PC-3 (cell line): Measurements from ENCODE around the gene IL4I1. TPM values are rescaled to one million over a fixed set of nuclear protein-coding genes. Genes with fewer than 3 reads are reported as not detected.

Source experiments
- ATAC-seq: fragments of 200-7000 bp; cut with Tn5 transposase; 2 replicates; pipeline ENCODE4 v1.9.1; 2020; ENCODE audit warnings: mild to moderate bottlenecking, moderate library complexity
- BruUV-seq: library from RNA; stranded (reverse); fragments of 400-500 nt; replicated peaks from 2 replicates; lab custom pipeline; 2021; lab: Mats Ljungman, UMichigan
- CTCF ChIA-PET: fragments of 300-600 bp; sonication (Branson Sonifier 250); formaldehyde crosslinking; loops from one replicate; lab custom pipeline; 2022; ENCODE audit warnings: antibody characterized with exemption; lab: Charles Lee
- POLR2A ChIA-PET: fragments of 300-600 bp; sonication (Branson Sonifier 250); formaldehyde crosslinking; loops from one replicate; lab custom pipeline; 2022; ENCODE audit warnings: antibody characterized with exemption; ENCODE audit not compliant: unreplicated experiment; lab: Charles Lee
- DNase-seq: peaks from one replicate; pipeline ENCODE4 v3.0.0-alpha.2; 2015
- H2AFZ ChIP-seq: fragments of 300-600 bp; sonication (generic); 2 replicates; pipeline ENCODE4 v1.6.0; 2016; ENCODE audit warnings: antibody characterized with exemption, low read length
- H3F3A ChIP-seq: fragments of 300-600 bp; sonication (generic); one replicate; pipeline ENCODE4 v1.6.0; 2017; ENCODE audit warnings: antibody characterized with exemption, low read length, control low read depth, mild to moderate bottlenecking; ENCODE audit not compliant: unreplicated experiment
- H3K27ac ChIP-seq: fragments of 300-600 bp; sonication (generic); 2 replicates; pipeline ENCODE4 v1.5.1; 2016; ENCODE audit warnings: mild to moderate bottlenecking, low read length
- H3K27me3 ChIP-seq: fragments of 300-600 bp; sonication (generic); 2 replicates; pipeline ENCODE4 v1.6.1; 2016; ENCODE audit warnings: low read length, mixed read lengths
- H3K36me3 ChIP-seq: fragments of 300-600 bp; sonication (generic); 2 replicates; pipeline ENCODE4 v1.6.1; 2016; ENCODE audit warnings: low read depth, mixed run types, low read length, mixed read lengths
- H3K4me1 ChIP-seq: fragments of 300-600 bp; sonication (generic); 2 replicates; pipeline ENCODE4 v1.5.1; 2016; ENCODE audit warnings: low read length; ENCODE audit not compliant: insufficient read depth
- H3K4me2 ChIP-seq: fragments of 300-600 bp; sonication (generic); 2 replicates; pipeline ENCODE4 v1.6.0; 2016; ENCODE audit warnings: low read length
- H3K4me3 ChIP-seq: fragments of 300-600 bp; sonication (generic); 2 replicates; pipeline ENCODE4 v1.5.1; 2016; ENCODE audit warnings: mild to moderate bottlenecking, low read length, mixed read lengths
- H3K79me2 ChIP-seq: fragments of 300-600 bp; sonication (generic); 2 replicates; pipeline ENCODE4 v1.6.1; 2017; ENCODE audit warnings: low read length, mixed read lengths
- H3K9ac ChIP-seq: fragments of 300-600 bp; sonication (generic); 2 replicates; pipeline ENCODE4 v1.6.0; 2016; ENCODE audit warnings: mild to moderate bottlenecking, low read length
- H3K9me2 ChIP-seq: fragments of 300-600 bp; sonication (generic); replicated peaks from 2 replicates; pipeline ENCODE4 v1.6.1; 2016; ENCODE audit warnings: mixed run types, low read length, mixed read lengths
- H3K9me3 ChIP-seq: fragments of 300-600 bp; sonication (generic); 2 replicates; pipeline ENCODE4 v1.6.1; 2016; ENCODE audit warnings: low read length, mixed read lengths
- H4K20me1 ChIP-seq: fragments of 300-600 bp; sonication (generic); 2 replicates; pipeline ENCODE4 v1.6.1; 2016; ENCODE audit warnings: low read length, mixed read lengths
- EZH2 ChIP-seq: fragments of 300-600 bp; sonication (generic); IDR thresholded peaks from one replicate; pipeline ENCODE4 v1.6.1; 2017; ENCODE audit warnings: antibody characterized with exemption, mild to moderate bottlenecking, low read length; ENCODE audit not compliant: unreplicated experiment
- EZH2phosphoT487 ChIP-seq: fragments of 300-600 bp; sonication (generic); IDR thresholded peaks from 2 replicates; pipeline ENCODE4 v1.6.1; 2018; ENCODE audit warnings: mild to moderate bottlenecking, antibody characterized with exemption, low read length, borderline replicate concordance
- intact Hi-C: fragments of 100-400 bp; cut with micrococcal nuclease; formaldehyde crosslinking; loops from 2 replicates; pipeline ENCODE4 v1.9.0; 2023
- total RNA-seq: library from RNA; depleted of rRNA; stranded (reverse); fragments of >200 nt; gene quantifications from 2 replicates; pipeline ENCODE4 v1.2.3, GENCODE V29; 2014
- TF ChIP-seq, protein P1 (sequence below): fragments of 300-600 bp; sonication (generic); conservative IDR thresholded peaks from 2 replicates; pipeline ENCODE4 v1.5.1; 2017; ENCODE audit warnings: antibody characterized with exemption, low read depth, mild to moderate bottlenecking, low read length

The IL4I1 gene
- total RNA-seq, 1 experiment from 2014 or later, result 2.2 TPM

DNA sequence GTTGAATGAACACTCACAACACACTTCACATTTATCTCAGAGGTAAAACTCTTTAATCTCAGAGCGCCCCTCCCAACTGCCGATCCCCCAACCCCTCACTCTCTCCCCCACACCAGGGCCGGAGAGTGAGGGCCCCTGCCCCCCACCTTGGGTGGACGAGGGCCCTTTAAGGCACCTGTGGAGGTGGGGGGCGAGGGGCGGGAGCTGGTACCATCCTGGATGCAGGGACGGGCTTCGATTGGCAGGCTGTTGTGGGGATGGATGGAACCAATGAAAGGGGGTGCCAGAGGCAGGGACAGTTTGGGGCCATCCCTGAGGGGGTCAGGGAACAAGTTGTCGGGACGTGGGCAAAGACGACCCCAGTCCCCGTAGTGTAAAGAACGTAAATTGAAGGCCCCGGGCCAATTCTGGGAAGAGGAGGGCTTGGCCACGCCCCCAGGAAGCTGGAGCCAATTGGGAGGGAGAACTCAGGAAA lies 27.6 kb downstream of the IL4I1 start:
- peak; percentile 11 for ATAC-seq
- BruUV-seq, result no TSS peak
- H3K9ac ChIP-seq, result no peak overlapping the region
- H3K9me3 ChIP-seq, result no peaks in the 10 kb centered on the region
- no peak for DNase-seq
- ChIA-PET CTCF (interaction anchor here (0.7 to 1.0 kb wide), 2 partner anchors 83 to 1470 kb away, joined by 3 read pairs; no protein-coding TSS in a partner anchor), POLR2A (interaction anchor here (0.5 to 1.1 kb wide), 5 partner anchors 19 to 916 kb away, joined by 3 to 9 read pairs (median 4); no protein-coding TSS in a partner anchor)
- peaks cover 10% of the 10 kb centered on the region for H4K20me1 ChIP-seq
- H3K4me1 ChIP-seq, result peaks cover 28% of the 10 kb centered on the region
- peaks cover 17% of the 10 kb centered on the region; the same call in 1 of the 2 replicates for H3K36me3 ChIP-seq
- H3K4me3 ChIP-seq, result peak overlapping the region; percentile 59
- no peaks in the 10 kb centered on the region for H3K27me3 ChIP-seq
- intact Hi-C loops, result loop anchor here (1.0 to 5.0 kb wide), 3 partner anchors 8 to 460 kb away; partner anchors contain the start of genes AKT1S1, KCNC3, MED25 and TBC1D17
- H3K79me2 ChIP-seq, result peaks cover 35% of the 10 kb centered on the region
- H3K27ac ChIP-seq, result no peak overlapping the region
- H3K9me2 ChIP-seq, result no peaks in the 10 kb centered on the region
- TF ChIP-seq EZH2phosphoT487, result no peak
- TF ChIP-seq, protein P1, sequence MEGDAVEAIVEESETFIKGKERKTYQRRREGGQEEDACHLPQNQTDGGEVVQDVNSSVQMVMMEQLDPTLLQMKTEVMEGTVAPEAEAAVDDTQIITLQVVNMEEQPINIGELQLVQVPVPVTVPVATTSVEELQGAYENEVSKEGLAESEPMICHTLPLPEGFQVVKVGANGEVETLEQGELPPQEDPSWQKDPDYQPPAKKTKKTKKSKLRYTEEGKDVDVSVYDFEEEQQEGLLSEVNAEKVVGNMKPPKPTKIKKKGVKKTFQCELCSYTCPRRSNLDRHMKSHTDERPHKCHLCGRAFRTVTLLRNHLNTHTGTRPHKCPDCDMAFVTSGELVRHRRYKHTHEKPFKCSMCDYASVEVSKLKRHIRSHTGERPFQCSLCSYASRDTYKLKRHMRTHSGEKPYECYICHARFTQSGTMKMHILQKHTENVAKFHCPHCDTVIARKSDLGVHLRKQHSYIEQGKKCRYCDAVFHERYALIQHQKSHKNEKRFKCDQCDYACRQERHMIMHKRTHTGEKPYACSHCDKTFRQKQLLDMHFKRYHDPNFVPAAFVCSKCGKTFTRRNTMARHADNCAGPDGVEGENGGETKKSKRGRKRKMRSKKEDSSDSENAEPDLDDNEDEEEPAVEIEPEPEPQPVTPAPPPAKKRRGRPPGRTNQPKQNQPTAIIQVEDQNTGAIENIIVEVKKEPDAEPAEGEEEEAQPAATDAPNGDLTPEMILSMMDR, result no peak
- TF ChIP-seq EZH2, result no peak
- H3K4me2 ChIP-seq, result peak overlapping the region; percentile 81
- H2AFZ ChIP-seq, result peak overlapping the region; percentile 66
- no peaks in the 10 kb centered on the region for H3F3A ChIP-seq

DNA sequence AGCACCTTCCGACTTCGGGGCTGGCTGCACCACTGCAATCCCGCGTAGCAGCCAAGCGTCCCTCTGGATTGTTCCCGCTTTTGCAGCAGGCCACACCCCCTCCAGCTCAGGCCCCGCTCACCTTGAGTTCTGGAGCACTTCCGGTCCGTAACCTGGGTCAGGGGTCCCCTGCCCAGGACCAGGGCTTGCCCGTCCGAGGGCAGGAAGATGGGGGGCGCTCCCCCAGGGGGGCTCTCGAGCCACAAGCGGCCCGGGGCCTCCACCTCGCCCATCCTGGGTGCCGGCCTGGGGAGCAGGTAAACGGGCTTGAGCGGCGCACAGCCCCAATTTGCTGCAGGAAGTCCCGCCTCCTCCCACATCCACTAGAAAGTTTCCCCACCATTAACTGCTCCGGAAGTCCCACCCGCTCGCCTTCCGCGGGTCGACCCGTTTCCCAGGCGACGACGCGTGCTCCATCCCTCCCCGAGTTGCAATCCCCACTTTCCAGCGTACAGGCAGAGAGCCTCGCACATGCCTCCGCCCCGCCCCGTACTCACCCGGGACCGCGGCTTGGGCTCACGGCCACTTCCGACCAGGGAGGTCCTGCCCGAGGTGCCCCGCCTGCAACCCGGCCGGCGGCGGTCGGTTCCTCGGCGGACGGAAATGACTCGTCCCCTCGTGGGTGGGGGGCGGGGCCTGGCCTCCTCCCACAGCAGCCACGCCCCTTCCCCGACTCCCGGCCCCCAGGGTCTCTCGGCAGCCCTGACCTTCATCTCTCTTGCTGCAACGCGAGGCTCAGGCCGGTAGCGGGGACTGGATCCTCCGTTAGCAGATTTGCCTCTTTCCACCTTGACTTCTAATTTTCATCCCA lies 29.5 kb downstream of the IL4I1 start, which contains the start of gene PNKP:
PNKP (minus strand) TSS at position 644 of the 850 bp plus-strand sequence; CDS start at position 272, 372 bp downstream.
- ChIA-PET POLR2A (interaction anchor here (1.0 kb wide), 1 partner anchor 17 kb away, joined by 7 read pairs; no protein-coding TSS in a partner anchor), CTCF (no interaction called here)
- BruUV-seq, result no TSS peak
- H3K9me3 ChIP-seq, result no peaks in the 10 kb centered on the region
- intact Hi-C loops, result loop anchor here (5.0 kb wide), 1 partner anchor 50 kb away; the partner anchor contains the start of gene MED25
- H3K4me2 ChIP-seq, result peak within 1 kb of the TSS; percentile 95
- no peaks in the 10 kb centered on the region for H3K27me3 ChIP-seq
- peaks cover 32% of the 10 kb centered on the region for H3K36me3 ChIP-seq
- peaks cover 28% of the 10 kb centered on the region for H3K4me1 ChIP-seq
- H3K27ac ChIP-seq, result peak within 1 kb of the TSS; percentile 84
- peak within 1 kb of the TSS; percentile 83 for H3K9ac ChIP-seq
- H3K79me2 ChIP-seq, result peaks cover 41% of the 10 kb centered on the region
- no peaks in the 10 kb centered on the region for H3F3A ChIP-seq
- ATAC-seq (peak; percentile 41), DNase-seq (peak; percentile 91)
- no peaks in the 10 kb centered on the region for H3K9me2 ChIP-seq
- TF ChIP-seq EZH2phosphoT487 (no peak), EZH2 (no peak)
- TF ChIP-seq, protein P1, result no peak
- peak within 1 kb of the TSS; percentile 90 for H3K4me3 ChIP-seq
- peaks cover 17% of the 10 kb centered on the region for H4K20me1 ChIP-seq
- H2AFZ ChIP-seq, result peak within 1 kb of the TSS; percentile 89
